ENCODE data around the gene MACROD2.
"Not testable (repeated sequence)": the region's sequence is repeated elsewhere in the genome, so short reads cannot be mapped to it uniquely, and the experiment has no call there.

Gene MACROD2

GRCh38 chr20:14451458-14451857, 456.1 kb downstream of the MACROD2 start:
- no peak for DNase-seq (ENCODE audit: low read depth in 1 of 2, low spot score in 1 of 2)

GRCh38 chr20:14453259-14453658, 457.9 kb downstream of the MACROD2 start:
- DNase-seq (ENCODE audit: low read depth in 1 of 2, low spot score in 1 of 2), result no peak

- no peak for DNase-seq (ENCODE audit: low read depth in 1 of 2, low spot score in 1 of 2)
Observed at GRCh38 chr20:14454296-14454695, 459.0 kb downstream of the MACROD2 start.

GRCh38 chr20:14467104-14467827, 471.9 kb downstream of the MACROD2 start:
- not testable (repeated sequence) for DNase-seq (ENCODE audit: low read depth in 1 of 2, low spot score in 1 of 2)

- DNase-seq (ENCODE audit: low read depth in 1 of 2, low spot score in 1 of 2), result no peak
Observed at GRCh38 chr20:14470231-14470899, 475.0 kb downstream of the MACROD2 start.

GRCh38 chr20:14470977-14471661, 475.8 kb downstream of the MACROD2 start:
- DNase-seq (ENCODE audit: low read depth in 1 of 2, low spot score in 1 of 2), result no peak

GRCh38 chr20:14477125-14477524, 481.8 kb downstream of the MACROD2 start:
- no peak for DNase-seq (ENCODE audit: low read depth in 1 of 2, low spot score in 1 of 2)

- no peak for DNase-seq (ENCODE audit: low read depth in 1 of 2, low spot score in 1 of 2)
Observed at GRCh38 chr20:14478126-14478525, 482.8 kb downstream of the MACROD2 start.

GRCh38 chr20:14481863-14482262, 486.5 kb downstream of the MACROD2 start:
- no peak for DNase-seq (ENCODE audit: low read depth in 1 of 2, low spot score in 1 of 2)

- no peak for DNase-seq (ENCODE audit: low read depth in 1 of 2, low spot score in 1 of 2)
Observed at GRCh38 chr20:14488212-14488611, 492.9 kb downstream of the MACROD2 start.

GRCh38 chr20:14488756-14489479, 493.6 kb downstream of the MACROD2 start:
- no peak for DNase-seq (ENCODE audit: low read depth in 1 of 2, low spot score in 1 of 2)

GRCh38 chr20:14489544-14489943, 494.2 kb downstream of the MACROD2 start:
- DNase-seq (ENCODE audit: low read depth in 1 of 2, low spot score in 1 of 2), result no peak

- no peak for DNase-seq (ENCODE audit: low read depth in 1 of 2, low spot score in 1 of 2)
Observed at GRCh38 chr20:14491436-14491835, 496.1 kb downstream of the MACROD2 start.

- DNase-seq (ENCODE audit: low read depth in 1 of 2, low spot score in 1 of 2), result no peak
Observed at GRCh38 chr20:14493408-14493807, 498.1 kb downstream of the MACROD2 start.

GRCh38 chr20:14494355-14494754, 499.0 kb downstream of the MACROD2 start:
- no peak for DNase-seq (ENCODE audit: low read depth in 1 of 2, low spot score in 1 of 2)

- no peak for DNase-seq (ENCODE audit: low read depth in 1 of 2, low spot score in 1 of 2)
Observed at GRCh38 chr20:14495066-14495465, 499.8 kb downstream of the MACROD2 start.

GRCh38 chr20:14497004-14497403, 501.7 kb downstream of the MACROD2 start:
- DNase-seq (ENCODE audit: low read depth in 1 of 2, low spot score in 1 of 2), result no peak

- no peak for DNase-seq (ENCODE audit: low read depth in 1 of 2, low spot score in 1 of 2)
Observed at GRCh38 chr20:14498772-14499171, 503.5 kb downstream of the MACROD2 start.

- DNase-seq (ENCODE audit: low read depth in 1 of 2, low spot score in 1 of 2), result no peak
Observed at GRCh38 chr20:14505476-14505875, 510.2 kb downstream of the MACROD2 start.

GRCh38 chr20:14507711-14508110, 512.4 kb downstream of the MACROD2 start:
- no peak for DNase-seq (ENCODE audit: low read depth in 1 of 2, low spot score in 1 of 2)

GRCh38 chr20:14510341-14510740, 515.0 kb downstream of the MACROD2 start:
- no peak for DNase-seq (ENCODE audit: low read depth in 1 of 2, low spot score in 1 of 2)

GRCh38 chr20:14512839-14513238, 517.5 kb downstream of the MACROD2 start:
- DNase-seq (ENCODE audit: low read depth in 1 of 2, low spot score in 1 of 2), result no peak
